ENCODE measurements around the gene CIAO1. TPM values are rescaled to one million over a fixed set of nuclear protein-coding genes. Genes with fewer than 3 reads are reported as not detected.
"Not testable (repeated sequence)": the region's sequence is repeated elsewhere in the genome, so short reads cannot be mapped to it uniquely, and the experiment has no call there.

The CIAO1 gene
- 69.3 TPM for total RNA-seq

GRCh38 chr2:96265840-96266679 lies at the start of gene CIAO1, which contains the start of gene TMEM127:
Gene CIAO1, plus strand, starts transcription at chr2:96266225. Its CDS starts 126 bp downstream, at chr2:96266351.
Gene TMEM127, minus strand, starts transcription at chr2:96265997. Its CDS starts 616 bp downstream, at chr2:96265381.
- DNase-seq (ENCODE audit: low spot score): peak; percentile 98

DNA sequence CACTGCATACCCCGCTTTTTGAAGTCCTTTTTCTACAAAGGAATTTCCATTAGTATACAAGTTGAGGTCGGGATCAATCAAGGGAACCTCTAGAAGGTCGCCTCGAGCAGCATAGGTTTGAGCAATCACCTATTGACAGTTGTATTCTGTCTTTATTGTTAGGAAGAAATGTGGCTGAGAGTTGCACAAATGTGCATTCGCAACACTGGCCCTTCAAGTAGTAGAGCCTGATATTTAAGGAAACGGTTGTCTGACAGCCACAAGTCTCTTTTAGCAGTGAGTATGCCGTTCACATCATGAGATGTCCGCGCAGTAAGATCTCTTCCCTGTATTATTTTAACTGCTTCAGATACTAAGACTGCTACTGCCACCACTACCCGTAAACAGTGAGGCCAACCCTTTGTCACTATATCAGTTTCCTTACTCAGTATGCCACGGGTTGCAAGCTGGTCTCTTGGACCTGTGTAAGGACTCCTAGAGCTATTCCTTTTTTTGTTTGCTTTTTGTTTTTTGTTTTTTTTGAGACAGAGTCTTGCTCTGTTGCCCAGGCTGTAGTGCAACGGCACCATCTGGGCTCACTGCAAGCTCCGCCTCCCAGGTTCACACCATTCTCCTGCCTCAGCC lies 47.4 kb upstream of the CIAO1 start:
- DNase-seq (ENCODE audit: low spot score): no peak

- DNase-seq (ENCODE audit: low spot score): not testable (repeated sequence)
Observed at GRCh38 chr2:96219959-96220358, 46.1 kb upstream of the CIAO1 start.

GRCh38 chr2:96221106-96221505 lies 44.9 kb upstream of the CIAO1 start:
- DNase-seq (ENCODE audit: low spot score): not testable (repeated sequence)

DNA sequence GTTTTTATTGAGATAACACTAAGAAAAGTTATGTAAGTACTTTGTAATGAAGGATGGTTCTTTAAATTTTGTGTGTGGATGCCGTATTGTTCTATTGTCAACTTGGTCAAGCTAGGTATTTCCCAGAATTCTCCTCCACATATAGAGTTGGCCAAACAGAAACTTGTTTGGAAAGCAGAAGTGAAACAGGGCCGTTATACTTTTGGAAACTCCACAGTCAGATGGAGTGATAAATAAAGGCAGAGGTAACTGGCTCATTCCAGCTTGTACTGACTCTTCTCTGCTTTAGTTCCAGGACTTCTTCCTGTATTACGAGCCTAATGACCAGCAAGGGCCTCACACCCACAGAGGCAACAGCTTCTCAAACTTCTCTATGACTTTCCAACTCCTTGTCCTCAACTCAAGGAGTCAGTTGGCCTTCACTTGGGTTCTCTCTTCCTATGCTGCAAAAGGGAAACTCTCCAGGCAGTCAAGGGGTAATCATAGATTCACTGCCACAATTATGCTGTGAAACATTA lies 41.0 kb upstream of the CIAO1 start:
- no peak for DNase-seq (ENCODE audit: low spot score)

GRCh38 chr2:96231316-96231715 lies 34.7 kb upstream of the CIAO1 start:
- DNase-seq (ENCODE audit: low spot score): no peak

GRCh38 chr2:96233436-96233835 lies 32.6 kb upstream of the CIAO1 start:
- no peak for DNase-seq (ENCODE audit: low spot score)

GRCh38 chr2:96233880-96234316 lies 32.1 kb upstream of the CIAO1 start:
- DNase-seq (ENCODE audit: low spot score): no peak

DNA sequence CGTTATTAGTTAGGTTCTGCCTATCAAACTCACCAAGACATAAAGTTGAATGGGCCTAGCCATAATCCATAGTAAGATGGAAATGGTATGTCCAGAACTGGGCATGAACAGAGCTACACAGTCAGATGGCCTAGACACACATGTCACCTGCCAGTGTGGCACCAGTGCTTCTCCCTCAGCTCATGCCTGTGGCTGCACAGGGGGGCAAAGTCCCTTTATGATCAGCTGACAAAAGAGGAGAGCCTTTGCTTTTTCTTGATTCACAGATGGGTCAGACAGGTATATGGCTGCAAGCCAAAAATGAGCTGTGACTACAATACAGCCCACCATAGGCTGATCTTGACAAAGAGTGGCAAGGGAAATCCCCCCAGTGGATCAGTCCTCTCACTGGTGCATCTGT lies 29.1 kb upstream of the CIAO1 start:
- no peak for DNase-seq (ENCODE audit: low spot score)

GRCh38 chr2:96238266-96238665 lies 27.8 kb upstream of the CIAO1 start:
- no peak for DNase-seq (ENCODE audit: low spot score)

- no peak for DNase-seq (ENCODE audit: low spot score)
Observed at GRCh38 chr2:96239091-96239490, 26.9 kb upstream of the CIAO1 start.

GRCh38 chr2:96239745-96240264 lies 26.2 kb upstream of the CIAO1 start:
- DNase-seq (ENCODE audit: low spot score): no peak

GRCh38 chr2:96240341-96241038 lies 25.5 kb upstream of the CIAO1 start:
- DNase-seq (ENCODE audit: low spot score): no peak

DNA sequence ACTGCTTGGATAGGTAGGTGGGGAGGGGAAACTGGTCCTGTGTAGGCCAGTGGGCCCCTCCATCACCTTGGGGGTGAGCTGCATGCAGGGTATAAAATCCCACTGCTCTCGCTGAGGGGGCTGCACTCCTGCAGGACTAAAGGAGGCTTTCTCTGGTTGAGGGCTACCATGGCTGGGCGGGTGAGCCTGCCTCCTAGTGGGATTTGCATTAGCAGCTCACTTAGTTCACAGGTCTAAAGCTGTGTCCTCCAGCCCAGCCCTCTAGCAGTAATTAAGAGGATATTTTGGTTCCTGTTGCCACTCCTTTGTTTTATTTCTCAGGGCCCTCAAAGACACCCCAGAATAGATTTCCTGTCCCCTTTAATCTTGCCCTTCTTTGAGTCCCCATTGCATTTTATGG lies 24.8 kb upstream of the CIAO1 start:
- DNase-seq (ENCODE audit: low spot score): no peak

- DNase-seq (ENCODE audit: low spot score): peak; percentile 40
Observed at GRCh38 chr2:96241900-96242611, 24.0 kb upstream of the CIAO1 start.

GRCh38 chr2:96243843-96244242 lies 22.2 kb upstream of the CIAO1 start:
- DNase-seq (ENCODE audit: low spot score): no peak

DNA sequence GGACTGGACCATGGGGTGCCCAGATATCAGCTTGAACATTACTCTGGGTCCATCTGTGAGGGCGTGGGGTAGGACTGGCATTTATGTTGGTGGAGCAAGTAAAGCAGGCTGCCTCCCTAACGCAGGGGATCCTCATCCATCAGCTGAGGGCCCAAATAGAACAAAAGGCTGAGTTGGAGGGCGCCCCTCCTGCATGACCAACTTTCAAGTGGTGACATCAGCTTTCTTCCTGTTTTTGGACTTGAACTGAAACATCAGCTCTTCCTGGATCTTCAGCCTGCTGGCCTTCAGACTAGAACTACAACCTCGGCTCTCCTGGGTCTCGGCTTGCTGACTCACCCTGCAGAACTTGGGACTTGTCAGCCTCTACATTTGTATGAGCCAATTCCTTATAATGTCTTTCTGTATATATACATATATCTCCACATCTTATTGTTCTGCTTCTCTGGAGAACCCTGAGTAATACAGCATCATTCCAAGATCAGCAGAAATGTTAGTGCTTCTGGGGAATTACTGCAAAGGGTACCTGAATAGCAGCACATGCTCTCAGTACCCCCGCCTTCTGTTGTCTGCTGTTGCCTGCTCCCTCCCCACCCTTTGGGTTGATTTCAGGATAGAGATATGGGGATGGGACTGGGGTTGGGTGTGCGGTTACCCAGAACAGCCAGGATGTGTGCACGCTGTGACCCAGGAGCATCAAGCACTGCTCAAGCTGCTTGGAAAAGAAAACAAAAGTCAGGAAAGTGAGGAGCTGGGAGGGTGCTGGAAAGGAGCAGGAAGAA lies 20.2 kb upstream of the CIAO1 start:
- DNase-seq (ENCODE audit: low spot score): no peak

- no peak for DNase-seq (ENCODE audit: low spot score)
Observed at GRCh38 chr2:96247009-96247408, 19.0 kb upstream of the CIAO1 start.

DNA sequence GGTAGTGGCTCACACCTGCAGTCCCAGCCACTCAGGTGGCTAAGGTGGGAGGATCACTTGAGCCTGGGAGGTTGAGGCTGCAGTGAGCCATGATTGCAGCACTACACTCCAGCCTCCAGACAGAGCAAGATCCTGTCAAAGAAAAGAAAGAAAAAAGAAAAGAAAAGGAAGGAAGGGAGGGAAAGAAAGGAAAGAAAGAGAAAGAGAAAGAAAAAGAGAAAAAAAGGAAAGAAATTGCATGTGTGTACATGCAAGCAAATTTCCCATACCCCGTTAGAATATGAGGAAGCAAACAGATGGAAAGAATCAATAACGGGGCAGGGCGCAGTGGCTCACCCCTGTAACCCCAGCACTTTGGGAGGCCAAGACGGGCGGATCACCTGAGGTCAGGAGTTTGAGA lies 18.1 kb upstream of the CIAO1 start:
- DNase-seq (ENCODE audit: low spot score): no peak

DNA sequence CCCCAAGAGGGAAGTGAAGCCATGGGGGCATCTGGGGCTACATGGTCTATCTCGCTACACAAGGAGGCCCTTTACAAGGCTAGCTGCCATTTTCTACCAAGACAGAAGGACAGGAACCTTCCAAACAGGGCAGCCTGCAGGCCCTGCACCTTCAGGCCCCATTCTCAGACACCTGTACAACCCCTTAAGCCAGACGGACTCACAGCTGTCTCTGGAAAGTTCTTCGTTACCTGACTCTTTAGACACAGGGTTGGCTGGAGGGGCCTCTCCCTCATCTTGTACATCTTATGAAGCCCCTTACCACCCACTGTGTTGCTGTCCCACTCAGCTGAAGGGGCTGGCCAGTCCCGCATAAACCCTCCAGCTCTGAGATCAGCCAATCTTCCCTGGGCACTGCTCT lies 17.4 kb upstream of the CIAO1 start:
- DNase-seq (ENCODE audit: low spot score): no peak

DNA sequence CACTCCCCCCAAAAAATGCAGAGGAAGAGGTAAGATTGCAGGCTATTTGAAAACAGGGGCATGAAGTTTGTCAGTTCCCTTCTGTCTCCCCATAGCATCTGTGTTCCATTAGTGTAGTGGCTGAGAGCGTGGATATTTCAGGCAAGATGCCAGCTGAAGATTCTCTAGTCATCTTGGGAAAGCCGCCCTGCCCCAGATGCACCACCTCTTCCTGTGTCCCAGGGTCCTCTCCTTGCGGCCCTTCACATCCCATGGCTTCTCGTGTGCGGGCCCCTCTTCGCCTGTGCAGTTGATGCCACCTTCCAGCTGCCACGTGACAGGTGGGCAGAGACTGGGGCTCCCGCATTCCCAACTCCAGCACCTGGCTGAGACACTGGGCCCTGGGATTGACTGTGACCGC lies 16.4 kb upstream of the CIAO1 start:
- no peak for DNase-seq (ENCODE audit: low spot score)
